Thoracic aorta (tissue), 2 donors: ENCODE results near the gene VHLL. TPM values are rescaled to one million over a fixed set of nuclear protein-coding genes. Genes with fewer than 3 reads are reported as not detected.
A peak's percentile ranks its signal among the peaks of the same experiment; 100 is the strongest.
"Not testable (repeated sequence)": the region's sequence is repeated elsewhere in the genome, so short reads cannot be mapped to it uniquely, and the experiment has no call there.

Experiments
- ATAC-seq: fragments of 150-250 bp; one replicate; pipeline ENCODE4 v1.8.0; 2017; ENCODE audit warnings: low read depth; ENCODE audit not compliant: insufficient number of reproducible peaks, low FRiP score
- DNase-seq: peaks from one replicate; pipeline ENCODE4 v3.0.0-alpha.2; 2020; ENCODE audit warnings: low spot score
- H3K27ac ChIP-seq, 2 donors: fragments of 200-600 bp; sonication (generic); 1 replicate in 1 of 2; 2 replicates in 1 of 2; pipeline ENCODE4 v1.5.1; 2016; ENCODE audit warnings: mild to moderate bottlenecking in 2 of 2, moderate library complexity in 2 of 2
- H3K27me3 ChIP-seq: fragments of 200-600 bp; sonication (generic); replicated peaks from 2 replicates; pipeline ENCODE4 v1.6.0; 2016; ENCODE audit warnings: mild to moderate bottlenecking; ENCODE audit not compliant: insufficient read depth
- H3K36me3 ChIP-seq: fragments of 200-600 bp; sonication (generic); one replicate; pipeline ENCODE4 v1.5.1; 2016
- H3K4me1 ChIP-seq, 2 donors: fragments of 200-600 bp; sonication (generic); 1 replicate in 1 of 2; 2 replicates in 1 of 2; pipeline versions ENCODE4 v1.5.1 to v1.6.0; 2016; ENCODE audit warnings: low read depth in 2 of 2, mild to moderate bottlenecking in 1 of 2; ENCODE audit not compliant: control insufficient read depth in 1 of 2
- H3K4me3 ChIP-seq: fragments of 200-600 bp; sonication (generic); 2 replicates; pipeline ENCODE4 v1.5.1; 2016; ENCODE audit warnings: mild to moderate bottlenecking
- H3K9me3 ChIP-seq: fragments of 200-600 bp; sonication (generic); 2 replicates; pipeline ENCODE4 v1.5.1; 2016
- total RNA-seq, 2 donors: library from RNA; depleted of rRNA; stranded (reverse); fragments of >200 nt; gene quantifications; one replicate each; pipeline versions ENCODE4 v1.1.0 to v1.2.3, GENCODE V29; 2016
- TF ChIP-seq, protein P1 (sequence below): fragments of 200-600 bp; sonication (generic); IDR thresholded peaks from one replicate; pipeline ENCODE4 v1.5.1; 2019; ENCODE audit warnings: antibody characterized with exemption

The VHLL gene
- total RNA-seq, 2 donors from 2014 or later: not detected

GRCh38 chr1:156336242-156336641, 37.1 kb upstream of the VHLL start:
- H3K36me3 ChIP-seq: peaks cover 21% of the 10 kb centered on the region
- H3K4me1 ChIP-seq: peaks cover 12 to 18% of the 10 kb centered on the region in 2 donors
- ATAC-seq (no peak), DNase-seq (no peak)
- no peak overlapping the region for H3K27ac ChIP-seq
- H3K27me3 ChIP-seq: no peaks in the 10 kb centered on the region
- peak overlapping the region; percentile 94 for H3K4me3 ChIP-seq
- TF ChIP-seq, protein P1, sequence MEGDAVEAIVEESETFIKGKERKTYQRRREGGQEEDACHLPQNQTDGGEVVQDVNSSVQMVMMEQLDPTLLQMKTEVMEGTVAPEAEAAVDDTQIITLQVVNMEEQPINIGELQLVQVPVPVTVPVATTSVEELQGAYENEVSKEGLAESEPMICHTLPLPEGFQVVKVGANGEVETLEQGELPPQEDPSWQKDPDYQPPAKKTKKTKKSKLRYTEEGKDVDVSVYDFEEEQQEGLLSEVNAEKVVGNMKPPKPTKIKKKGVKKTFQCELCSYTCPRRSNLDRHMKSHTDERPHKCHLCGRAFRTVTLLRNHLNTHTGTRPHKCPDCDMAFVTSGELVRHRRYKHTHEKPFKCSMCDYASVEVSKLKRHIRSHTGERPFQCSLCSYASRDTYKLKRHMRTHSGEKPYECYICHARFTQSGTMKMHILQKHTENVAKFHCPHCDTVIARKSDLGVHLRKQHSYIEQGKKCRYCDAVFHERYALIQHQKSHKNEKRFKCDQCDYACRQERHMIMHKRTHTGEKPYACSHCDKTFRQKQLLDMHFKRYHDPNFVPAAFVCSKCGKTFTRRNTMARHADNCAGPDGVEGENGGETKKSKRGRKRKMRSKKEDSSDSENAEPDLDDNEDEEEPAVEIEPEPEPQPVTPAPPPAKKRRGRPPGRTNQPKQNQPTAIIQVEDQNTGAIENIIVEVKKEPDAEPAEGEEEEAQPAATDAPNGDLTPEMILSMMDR: no peak
- no peaks in the 10 kb centered on the region for H3K9me3 ChIP-seq

DNA sequence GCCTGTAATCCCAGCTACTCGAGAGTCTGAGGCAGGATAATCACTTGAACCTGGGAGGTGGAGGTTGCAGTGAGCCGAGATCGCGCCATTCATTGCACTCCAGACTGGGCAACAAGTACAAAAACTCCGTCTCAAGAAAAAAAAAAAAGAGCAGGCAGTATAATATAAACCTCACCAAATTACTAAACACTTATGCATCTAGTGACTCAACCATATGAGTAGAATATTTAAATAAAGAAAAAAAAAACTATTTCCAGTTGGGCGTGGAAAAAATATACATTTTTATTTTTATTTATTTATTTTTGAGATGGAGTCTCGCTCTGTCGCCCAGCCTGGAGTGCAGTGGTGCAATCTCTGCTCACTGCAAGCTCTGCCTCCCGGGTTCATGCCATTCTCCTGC, 24.1 kb upstream of the VHLL start:
- not testable (repeated sequence) for H3K4me1 ChIP-seq, DNase-seq, H3K27me3 ChIP-seq, H3K4me3 ChIP-seq, H3K27ac ChIP-seq, H3K9me3 ChIP-seq, ATAC-seq
- H3K36me3 ChIP-seq: peaks cover 65% of the 10 kb centered on the region

GRCh38 chr1:156320560-156320959, 21.5 kb upstream of the VHLL start:
- DNase-seq (no peak), ATAC-seq (no peak)
- TF ChIP-seq, protein P1: no peak
- Histone ChIP-seq H3K27ac (no peak overlapping the region), H3K27me3 (no peaks in the 10 kb centered on the region), H3K4me3 (no peak overlapping the region), H3K4me1 (no peaks in the 10 kb centered on the region), H3K36me3 (peaks cover 85% of the 10 kb centered on the region), H3K9me3 (no peaks in the 10 kb centered on the region)

DNA sequence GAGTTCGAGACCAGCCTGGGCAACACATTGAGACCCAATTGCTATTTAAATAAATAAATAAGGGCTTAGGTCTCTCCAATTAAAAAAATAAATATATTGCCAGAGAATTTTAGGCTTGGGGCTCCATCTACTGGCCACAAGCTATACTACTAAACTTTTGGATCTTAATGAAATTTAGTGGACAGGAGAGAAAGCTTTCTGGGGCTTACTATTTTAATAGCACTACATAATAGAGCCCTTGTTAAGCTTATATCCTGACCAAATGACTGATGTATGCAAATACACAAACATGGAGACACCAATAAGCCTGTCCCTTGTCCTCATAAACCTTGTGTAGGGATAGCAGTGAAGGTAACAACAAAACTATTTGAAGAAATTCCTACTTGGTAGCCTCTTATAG, 20.6 kb upstream of the VHLL start:
- Histone ChIP-seq H3K27me3 (no peaks in the 10 kb centered on the region), H3K4me3 (no peak overlapping the region), H3K9me3 (no peaks in the 10 kb centered on the region), H3K4me1 (no peaks in the 10 kb centered on the region), H3K36me3 (peaks cover 80% of the 10 kb centered on the region), H3K27ac (no peak overlapping the region)
- TF ChIP-seq, protein P1: peak; percentile 37
- ATAC-seq (no peak), DNase-seq (no peak)

DNA sequence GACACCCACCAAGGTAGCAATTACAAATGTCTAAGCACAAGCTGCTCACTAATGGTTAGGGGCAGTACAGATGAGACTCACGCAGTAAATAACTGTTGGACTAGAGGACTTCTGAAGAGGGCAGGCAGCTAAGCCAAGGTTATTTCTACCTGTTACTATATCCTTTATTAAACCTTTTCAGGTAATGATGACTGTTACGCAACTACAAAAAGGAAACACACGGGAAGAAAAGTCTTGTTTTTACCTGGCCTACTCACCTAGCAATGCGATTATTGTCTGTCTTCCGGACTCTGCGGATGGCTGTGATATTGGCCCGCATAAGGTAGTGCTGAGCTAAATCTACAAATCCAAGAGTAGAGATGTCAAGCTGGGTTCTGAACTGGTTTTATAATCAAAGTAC, 17.8 kb upstream of the VHLL start:
- Histone ChIP-seq H3K36me3 (peaks cover 56% of the 10 kb centered on the region), H3K27me3 (no peaks in the 10 kb centered on the region), H3K9me3 (no peaks in the 10 kb centered on the region), H3K4me3 (no peak overlapping the region), H3K27ac (no peak overlapping the region), H3K4me1 (no peaks in the 10 kb centered on the region)
- TF ChIP-seq, protein P1: no peak
- no peak for ATAC-seq
- DNase-seq: no peak

- H3K27me3 ChIP-seq: no peaks in the 10 kb centered on the region
- ATAC-seq (no peak), DNase-seq (no peak)
- H3K4me3 ChIP-seq: no peak overlapping the region
- no peak overlapping the region for H3K27ac ChIP-seq
- no peaks in the 10 kb centered on the region for H3K9me3 ChIP-seq
- peaks cover 35% of the 10 kb centered on the region for H3K36me3 ChIP-seq
- H3K4me1 ChIP-seq: no peaks in the 10 kb centered on the region
- TF ChIP-seq, protein P1: no peak
These were observed 11.9 kb upstream of the VHLL start for GRCh38 chr1:156310962-156311361.
